ENCODE measurements around the gene MKRN2OS.
A peak's percentile ranks its signal among the peaks of the same experiment; 100 is the strongest.

GRCh38 chr3:12545473-12545791 lies at the start of gene MKRN2OS:
- TF ChIP-seq, protein P1, sequence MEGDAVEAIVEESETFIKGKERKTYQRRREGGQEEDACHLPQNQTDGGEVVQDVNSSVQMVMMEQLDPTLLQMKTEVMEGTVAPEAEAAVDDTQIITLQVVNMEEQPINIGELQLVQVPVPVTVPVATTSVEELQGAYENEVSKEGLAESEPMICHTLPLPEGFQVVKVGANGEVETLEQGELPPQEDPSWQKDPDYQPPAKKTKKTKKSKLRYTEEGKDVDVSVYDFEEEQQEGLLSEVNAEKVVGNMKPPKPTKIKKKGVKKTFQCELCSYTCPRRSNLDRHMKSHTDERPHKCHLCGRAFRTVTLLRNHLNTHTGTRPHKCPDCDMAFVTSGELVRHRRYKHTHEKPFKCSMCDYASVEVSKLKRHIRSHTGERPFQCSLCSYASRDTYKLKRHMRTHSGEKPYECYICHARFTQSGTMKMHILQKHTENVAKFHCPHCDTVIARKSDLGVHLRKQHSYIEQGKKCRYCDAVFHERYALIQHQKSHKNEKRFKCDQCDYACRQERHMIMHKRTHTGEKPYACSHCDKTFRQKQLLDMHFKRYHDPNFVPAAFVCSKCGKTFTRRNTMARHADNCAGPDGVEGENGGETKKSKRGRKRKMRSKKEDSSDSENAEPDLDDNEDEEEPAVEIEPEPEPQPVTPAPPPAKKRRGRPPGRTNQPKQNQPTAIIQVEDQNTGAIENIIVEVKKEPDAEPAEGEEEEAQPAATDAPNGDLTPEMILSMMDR (IDR thresholded peaks at IDR 0.05): no peak
- TF ChIP-seq POLR2A (IDR thresholded peaks at IDR 0.05) (peak in 1 of 4 donors; percentile 14), EP300 (IDR thresholded peaks at IDR 0.05) (no peak), POLR2AphosphoS5 (IDR thresholded peaks at IDR 0.05) (no peak)

All from upper lobe of left lung (tissue), 4 donors.